Measurements from ENCODE around the gene ZNF785. TPM values are rescaled to one million over a fixed set of nuclear protein-coding genes. Genes with fewer than 3 reads are reported as not detected.
"Not testable (repeated sequence)": the region's sequence is repeated elsewhere in the genome, so short reads cannot be mapped to it uniquely, and the experiment has no call there.

The ZNF785 gene
- total and polyA plus RNA-seq, 2 of the 13 experiments (the other 11 are each of a cell fraction or from before 2014, with no cell fraction given), result 0.01 TPM; not detected in 1

GRCh38 chr16:30540916-30541464 is 44.5 kb downstream of the ZNF785 start (continued):
- TF ChIP-seq KAT7 (CRISPR knock-in tag; IDR thresholded peaks at IDR 0.05; ENCODE audit: borderline replicate concordance) (0 out of 2 replicates have a peak, but pooled peaks have one; percentile 43), ZMYM3 (CRISPR knock-in tag; IDR thresholded peaks at IDR 0.05) (peak; percentile 99), ZNF709 (CRISPR knock-in tag; IDR thresholded peaks at IDR 0.05) (peak; percentile 21; the same call in 1 of the 2 replicates), PITX1 (CRISPR knock-in tag; IDR thresholded peaks at IDR 0.05) (peak; percentile 88), ZNF713 (CRISPR knock-in tag; IDR thresholded peaks at IDR 0.05) (peak; percentile 28; the same call in 1 of the 2 replicates), ZNF746 (CRISPR knock-in tag; IDR thresholded peaks at IDR 0.05) (peak; percentile 69; the same call in 1 of the 2 replicates), SOX6 (CRISPR knock-in tag; IDR thresholded peaks at IDR 0.05) (peak; percentile 95), GATAD2A (CRISPR knock-in tag; IDR thresholded peaks at IDR 0.05) (peak; percentile 68), IKZF5 (CRISPR knock-in tag; IDR thresholded peaks at IDR 0.05) (peak; percentile 54; the same call in 1 of the 2 replicates), TBX2 (CRISPR knock-in tag; IDR thresholded peaks at IDR 0.05; ENCODE audit: borderline replicate concordance) (peak; percentile 86), NFYB (CRISPR knock-in tag; IDR thresholded peaks at IDR 0.05) (peak; percentile 11; the same call in 1 of the 2 replicates), HMGXB4 (CRISPR knock-in tag; IDR thresholded peaks at IDR 0.05; ENCODE audit: borderline replicate concordance in 1 of 2, low read depth in 1 of 2) (peak in 1 of 2 experiments; percentile 66; a peak in 2 of 4 replicates), ZBTB33 (CRISPR knock-in tag; IDR thresholded peaks at IDR 0.05) (peak; percentile 7; the same call in 1 of the 2 replicates), ZNF160 (CRISPR knock-in tag; IDR thresholded peaks at IDR 0.05) (peak; percentile 57; the same call in 1 of the 2 replicates), MYPOP (CRISPR knock-in tag; IDR thresholded peaks at IDR 0.05) (0 out of 2 replicates have a peak, but pooled peaks have one; percentile 54), RCOR2 (CRISPR knock-in tag; IDR thresholded peaks at IDR 0.05) (peak; percentile 91), ZBTB46 (CRISPR knock-in tag; IDR thresholded peaks at IDR 0.05; ENCODE audit: borderline replicate concordance) (0 out of 2 replicates have a peak, but pooled peaks have one; percentile 35), SMAD1 (CRISPR knock-in tag; IDR thresholded peaks at IDR 0.05; ENCODE audit: borderline replicate concordance, low read depth) (0 out of 2 replicates have a peak, but pooled peaks have one; percentile 26), TCF7 (IDR thresholded peaks at IDR 0.05; ENCODE audit: low read depth) (peak; percentile 55; the same call in 1 of the 2 replicates)
- not testable (repeated sequence) for TF ChIP-seq SOX6 (IDR thresholded peaks at IDR 0.05)
